Adipocyte (in vitro differentiated cells): ENCODE data around the gene SRGAP1.
A peak's percentile ranks its signal among the peaks of the same experiment; 100 is the strongest.

Experiments used
- DNase-seq: peaks from one replicate; pipeline ENCODE4 v3.0.0-alpha.2; 2015; ENCODE audit warnings: low read depth
- H3K27me3 ChIP-seq: replicated peaks from 2 replicates; pipeline ENCODE4 v1.7.0; 2013; ENCODE audit warnings: mild to moderate bottlenecking, low read length, moderate library complexity; ENCODE audit not compliant: control insufficient read depth, insufficient read depth
- H3K36me3 ChIP-seq: 2 replicates; pipeline ENCODE4 v1.7.0; 2013; ENCODE audit warnings: low read length, mild to moderate bottlenecking, moderate library complexity; ENCODE audit not compliant: control insufficient read depth, insufficient read depth, severe bottlenecking
- H3K4me1 ChIP-seq: 2 replicates; pipeline ENCODE4 v1.7.0; 2013; ENCODE audit warnings: mild to moderate bottlenecking, low read length, moderate library complexity; ENCODE audit not compliant: control insufficient read depth, insufficient read depth
- H3K4me3 ChIP-seq: 2 replicates; pipeline ENCODE4 v1.7.0; 2013; ENCODE audit warnings: mild to moderate bottlenecking, low read length, moderate library complexity
- H3K9ac ChIP-seq: 2 replicates; pipeline ENCODE4 v1.7.0; 2013; ENCODE audit warnings: mild to moderate bottlenecking, low read length, moderate library complexity
- H3K9me3 ChIP-seq: 2 replicates; pipeline ENCODE4 v1.7.0; 2013; ENCODE audit warnings: mild to moderate bottlenecking, low read length, moderate library complexity; ENCODE audit not compliant: control insufficient read depth

The SRGAP1 gene

GRCh38 chr12:64036414-64036813, 191.9 kb downstream of the SRGAP1 start:
- no peak overlapping the region for H3K9ac ChIP-seq
- H3K36me3 ChIP-seq: peaks cover 2% of the 10 kb centered on the region
- no peaks in the 10 kb centered on the region for H3K9me3 ChIP-seq
- no peak overlapping the region for H3K4me3 ChIP-seq
- DNase-seq: no peak
- H3K4me1 ChIP-seq: peaks cover 29% of the 10 kb centered on the region
- no peaks in the 10 kb centered on the region for H3K27me3 ChIP-seq

DNA sequence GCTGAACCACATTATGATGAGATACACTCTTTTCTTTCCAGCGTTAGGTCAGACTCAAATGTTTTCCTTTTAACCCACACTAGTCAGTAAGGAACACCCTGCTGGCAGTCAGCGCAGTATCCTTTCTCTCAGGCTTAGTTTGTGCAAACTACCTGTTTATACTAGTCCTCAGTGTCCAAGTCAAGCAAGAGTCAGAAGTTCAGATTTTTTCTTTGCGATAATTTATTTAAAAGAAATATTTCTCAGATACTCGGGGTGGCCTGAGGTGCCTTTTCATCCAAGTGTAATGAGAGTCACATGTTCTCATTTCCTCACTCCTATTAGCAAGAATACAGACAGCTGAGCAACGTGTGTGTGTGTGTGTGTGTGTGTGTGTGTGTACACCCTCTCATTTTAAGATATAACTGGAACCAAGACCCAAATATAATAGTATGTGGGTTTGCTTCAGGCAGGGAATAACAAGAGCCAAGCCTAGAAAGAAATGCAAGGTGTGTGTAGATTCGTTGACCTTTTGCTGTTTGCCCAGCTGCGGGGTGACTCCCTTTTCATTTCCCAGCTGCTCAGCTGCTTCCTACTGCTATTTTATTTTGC, 194.9 kb downstream of the SRGAP1 start:
- Histone ChIP-seq H3K9me3 (no peaks in the 10 kb centered on the region), H3K4me3 (peak overlapping the region; percentile 59), H3K27me3 (no peaks in the 10 kb centered on the region), H3K36me3 (peaks cover 6% of the 10 kb centered on the region), H3K4me1 (peaks cover 51% of the 10 kb centered on the region), H3K9ac (peak overlapping the region; percentile 50)
- DNase-seq: peak; percentile 24

- H3K9ac ChIP-seq: peak overlapping the region; percentile 57
- H3K36me3 ChIP-seq: peaks cover 10% of the 10 kb centered on the region
- H3K4me1 ChIP-seq: peaks cover 39% of the 10 kb centered on the region
- H3K27me3 ChIP-seq: no peaks in the 10 kb centered on the region
- no peaks in the 10 kb centered on the region for H3K9me3 ChIP-seq
- peak; percentile 90 for DNase-seq
- H3K4me3 ChIP-seq: peak overlapping the region; percentile 78
These were observed 198.4 kb downstream of the SRGAP1 start for GRCh38 chr12:64042911-64043310.

DNA sequence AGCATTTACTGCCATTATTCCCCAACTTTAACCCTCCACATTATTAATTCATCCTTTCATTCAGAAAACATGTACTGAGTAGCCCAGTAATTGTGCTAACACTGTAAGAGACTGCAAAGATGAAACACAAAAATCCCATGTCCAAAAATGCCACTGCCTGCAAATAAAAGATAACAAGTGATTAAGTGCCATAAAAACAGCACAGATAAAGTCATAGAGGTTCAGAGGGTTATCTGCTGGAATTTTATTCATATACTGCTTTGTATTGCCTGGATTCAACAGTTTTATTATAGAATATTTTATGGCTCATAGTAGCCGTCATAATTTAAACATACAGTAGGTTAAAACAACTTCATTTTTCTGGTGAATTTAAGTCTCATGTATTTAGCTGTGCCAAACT, 199.7 kb downstream of the SRGAP1 start:
- Histone ChIP-seq H3K9ac (no peak overlapping the region), H3K9me3 (no peaks in the 10 kb centered on the region), H3K4me3 (no peak overlapping the region), H3K27me3 (no peaks in the 10 kb centered on the region), H3K4me1 (peaks cover 33% of the 10 kb centered on the region), H3K36me3 (peaks cover 14% of the 10 kb centered on the region)
- no peak for DNase-seq

- Histone ChIP-seq H3K9me3 (peaks cover 7% of the 10 kb centered on the region), H3K9ac (no peak overlapping the region), H3K27me3 (no peaks in the 10 kb centered on the region), H3K36me3 (peaks cover 34% of the 10 kb centered on the region), H3K4me1 (no peaks in the 10 kb centered on the region), H3K4me3 (no peak overlapping the region)
- DNase-seq: no peak
These were observed 206.6 kb downstream of the SRGAP1 start for GRCh38 chr12:64051057-64051456.

GRCh38 chr12:64053117-64053516, 208.6 kb downstream of the SRGAP1 start:
- H3K4me1 ChIP-seq: no peaks in the 10 kb centered on the region
- DNase-seq: no peak
- H3K4me3 ChIP-seq: no peak overlapping the region
- H3K9me3 ChIP-seq: peaks cover 7% of the 10 kb centered on the region
- H3K27me3 ChIP-seq: no peaks in the 10 kb centered on the region
- peaks cover 34% of the 10 kb centered on the region for H3K36me3 ChIP-seq
- no peak overlapping the region for H3K9ac ChIP-seq

DNA sequence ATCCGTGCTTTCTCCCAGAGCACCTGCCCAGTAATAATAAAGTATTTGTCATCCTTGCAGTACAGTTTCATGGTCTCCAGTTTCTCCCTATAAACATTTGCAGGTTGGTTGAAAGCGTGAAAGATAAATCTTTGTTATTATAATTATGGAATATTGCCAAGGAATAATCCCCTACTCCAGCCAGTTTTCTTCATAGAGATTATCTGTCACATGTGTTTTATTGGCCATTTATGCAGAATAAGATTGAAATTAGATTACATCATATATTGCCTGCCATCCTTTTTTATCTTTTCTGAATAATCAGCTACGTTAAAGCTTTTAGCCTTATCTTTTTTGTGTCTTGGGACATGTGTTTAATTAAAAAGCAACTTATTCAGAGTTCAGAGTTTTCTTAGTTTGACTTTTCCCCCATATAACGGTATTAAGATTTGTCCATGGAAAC, 209.6 kb downstream of the SRGAP1 start:
- Histone ChIP-seq H3K27me3 (no peaks in the 10 kb centered on the region), H3K4me1 (peaks cover 4% of the 10 kb centered on the region), H3K36me3 (peaks cover 29% of the 10 kb centered on the region), H3K9ac (no peak overlapping the region), H3K4me3 (no peak overlapping the region), H3K9me3 (peaks cover 7% of the 10 kb centered on the region)
- no peak for DNase-seq

GRCh38 chr12:64056741-64057140, 212.2 kb downstream of the SRGAP1 start:
- no peaks in the 10 kb centered on the region for H3K27me3 ChIP-seq
- H3K4me3 ChIP-seq: no peak overlapping the region
- H3K4me1 ChIP-seq: peaks cover 14% of the 10 kb centered on the region
- peaks cover 13% of the 10 kb centered on the region for H3K36me3 ChIP-seq
- no peak for DNase-seq
- no peaks in the 10 kb centered on the region for H3K9me3 ChIP-seq
- no peak overlapping the region for H3K9ac ChIP-seq

- no peaks in the 10 kb centered on the region for H3K27me3 ChIP-seq
- DNase-seq: no peak
- peaks cover 11% of the 10 kb centered on the region for H3K36me3 ChIP-seq
- no peak overlapping the region for H3K4me3 ChIP-seq
- H3K9me3 ChIP-seq: no peaks in the 10 kb centered on the region
- peaks cover 14% of the 10 kb centered on the region for H3K4me1 ChIP-seq
- H3K9ac ChIP-seq: no peak overlapping the region
These were observed 213.2 kb downstream of the SRGAP1 start for GRCh38 chr12:64057706-64058105.

GRCh38 chr12:64058541-64059265, 214.2 kb downstream of the SRGAP1 start:
- DNase-seq: no peak
- H3K9me3 ChIP-seq: no peaks in the 10 kb centered on the region
- no peaks in the 10 kb centered on the region for H3K27me3 ChIP-seq
- H3K36me3 ChIP-seq: peaks cover 11% of the 10 kb centered on the region
- H3K9ac ChIP-seq: no peak overlapping the region
- H3K4me3 ChIP-seq: no peak overlapping the region
- H3K4me1 ChIP-seq: peaks cover 14% of the 10 kb centered on the region

- Histone ChIP-seq H3K36me3 (peaks cover 15% of the 10 kb centered on the region), H3K27me3 (no peaks in the 10 kb centered on the region), H3K9ac (no peak overlapping the region), H3K4me1 (peaks cover 14% of the 10 kb centered on the region), H3K4me3 (no peak overlapping the region), H3K9me3 (no peaks in the 10 kb centered on the region)
- DNase-seq: no peak
These were observed 215.2 kb downstream of the SRGAP1 start for GRCh38 chr12:64059685-64060084.
